RWPE2 (cell line): Measurements from ENCODE around the gene CCDC28B.
A peak's percentile ranks its signal among the peaks of the same experiment; 100 is the strongest.

Experiments used
- ATAC-seq: fragments of 200-7000 bp; cut with Tn5 transposase; 3 replicates; pipeline ENCODE4 v1.9.1; 2021; ENCODE audit warnings: low read depth
- DNase-seq: peaks from one replicate; pipeline ENCODE4 v3.0.0-alpha.2; 2020; ENCODE audit warnings: low spot score
- H3K27ac ChIP-seq: fragments of 450-650 bp; 2 replicates; pipeline ENCODE4 v1.5.1; 2017; ENCODE audit warnings: mild to moderate bottlenecking; ENCODE audit not compliant: poor library complexity, severe bottlenecking
- H3K27me3 ChIP-seq: fragments of 250-450 bp; sonication (Bioruptor Pico); 2 replicates; pipeline ENCODE4 v1.5.1; 2021; ENCODE audit warnings: mild to moderate bottlenecking, moderate library complexity; ENCODE audit not compliant: insufficient read depth, poor library complexity, severe bottlenecking
- H3K36me3 ChIP-seq: fragments of 250-450 bp; sonication (Bioruptor Pico); 2 replicates; pipeline ENCODE4 v1.5.1; 2020; ENCODE audit warnings: low read depth, mild to moderate bottlenecking, moderate library complexity
- H3K4me1 ChIP-seq: fragments of 250-450 bp; sonication (Bioruptor Pico); 2 replicates; pipeline ENCODE4 v1.5.1; 2021; ENCODE audit warnings: mild to moderate bottlenecking, moderate library complexity; ENCODE audit not compliant: insufficient read depth, poor library complexity, severe bottlenecking
- H3K4me3 ChIP-seq: fragments of 250-450 bp; sonication (Bioruptor Pico); 2 replicates; pipeline ENCODE4 v1.5.1; 2021; ENCODE audit warnings: mild to moderate bottlenecking, moderate library complexity; ENCODE audit not compliant: severe bottlenecking
- H3K9me3 ChIP-seq: fragments of 250-450 bp; sonication (Bioruptor Pico); 2 replicates; pipeline ENCODE4 v1.5.1; 2021; ENCODE audit warnings: mild to moderate bottlenecking, moderate library complexity; ENCODE audit not compliant: severe bottlenecking
- CTCF ChIP-seq: fragments of 450-650 bp; IDR thresholded peaks from one replicate; pipeline ENCODE4 v1.5.1; 2017; ENCODE audit warnings: mild to moderate bottlenecking, moderate library complexity; ENCODE audit not compliant: poor library complexity, severe bottlenecking

Gene CCDC28B

GRCh38 chr1:32242341-32242851 is 42.0 kb downstream of the CCDC28B start:
- ATAC-seq: no peak
- TF ChIP-seq CTCF: no peak
- H3K27ac ChIP-seq: no peak overlapping the region
- H3K36me3 ChIP-seq: no peaks in the 10 kb centered on the region
- no peaks in the 10 kb centered on the region for H3K27me3 ChIP-seq
- peaks cover 11% of the 10 kb centered on the region for H3K4me1 ChIP-seq
- DNase-seq: no peak
- no peak overlapping the region for H3K4me3 ChIP-seq
- H3K9me3 ChIP-seq: no peaks in the 10 kb centered on the region

DNA sequence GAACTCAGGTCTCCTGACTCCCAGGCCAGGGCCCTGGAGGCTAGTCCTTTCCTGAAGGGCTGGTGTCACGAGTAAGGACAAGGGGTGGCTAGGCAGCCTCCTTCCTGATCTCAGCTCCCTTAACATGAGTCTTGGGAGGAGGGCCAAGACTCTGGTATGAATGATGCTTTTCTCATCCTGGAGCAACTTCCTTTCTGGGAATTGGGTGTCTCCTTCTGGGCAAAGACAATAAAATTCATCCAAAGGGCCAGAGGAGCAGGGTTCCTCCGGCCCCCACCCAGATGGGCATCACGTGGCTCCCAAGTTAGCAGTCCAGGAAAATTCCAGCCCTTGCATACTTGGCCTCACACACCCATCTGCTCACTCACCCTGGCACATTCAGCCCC is 46.5 kb downstream of the CCDC28B start, which contains the start of gene FAM167B:
TSS of gene FAM167B (plus strand) at position 335 of the 386 bp plus-strand sequence. CDS start 200 bp downstream, outside the sequence.
- ATAC-seq (peak; percentile 31; the same call in 2 of the 3 replicates), DNase-seq (no peak)
- no peaks in the 10 kb centered on the region for H3K9me3 ChIP-seq
- no peaks in the 10 kb centered on the region for H3K36me3 ChIP-seq
- H3K4me1 ChIP-seq: peaks cover 20% of the 10 kb centered on the region
- TF ChIP-seq CTCF: no peak
- no peak within 1 kb of the TSS for H3K4me3 ChIP-seq
- no peaks in the 10 kb centered on the region for H3K27me3 ChIP-seq
- peak within 1 kb of the TSS; percentile 46 for H3K27ac ChIP-seq

DNA sequence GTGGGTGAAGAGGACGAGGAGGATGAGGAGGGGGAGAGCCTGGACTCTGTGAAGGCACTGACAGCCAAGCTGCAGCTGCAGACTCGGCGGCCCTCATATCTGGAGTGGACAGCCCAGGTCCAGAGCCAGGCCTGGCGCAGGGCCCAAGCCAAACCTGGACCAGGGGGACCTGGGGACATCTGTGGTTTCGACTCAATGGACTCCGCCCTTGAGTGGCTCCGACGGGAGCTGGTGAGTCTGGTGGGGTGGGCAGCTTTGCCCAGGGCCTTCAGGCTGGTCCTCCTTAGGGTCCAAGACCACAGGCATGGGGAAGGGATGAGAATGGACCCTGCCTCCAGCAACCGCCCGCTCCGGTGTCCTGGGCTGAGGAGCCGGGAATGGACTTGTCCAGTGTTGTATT is 47.1 kb downstream of the CCDC28B start:
- DNase-seq (no peak), ATAC-seq (no peak)
- H3K4me3 ChIP-seq: no peak overlapping the region
- H3K27ac ChIP-seq: peak overlapping the region; percentile 46
- H3K27me3 ChIP-seq: no peaks in the 10 kb centered on the region
- peaks cover 20% of the 10 kb centered on the region for H3K4me1 ChIP-seq
- no peaks in the 10 kb centered on the region for H3K9me3 ChIP-seq
- no peak for TF ChIP-seq CTCF
- no peaks in the 10 kb centered on the region for H3K36me3 ChIP-seq

DNA sequence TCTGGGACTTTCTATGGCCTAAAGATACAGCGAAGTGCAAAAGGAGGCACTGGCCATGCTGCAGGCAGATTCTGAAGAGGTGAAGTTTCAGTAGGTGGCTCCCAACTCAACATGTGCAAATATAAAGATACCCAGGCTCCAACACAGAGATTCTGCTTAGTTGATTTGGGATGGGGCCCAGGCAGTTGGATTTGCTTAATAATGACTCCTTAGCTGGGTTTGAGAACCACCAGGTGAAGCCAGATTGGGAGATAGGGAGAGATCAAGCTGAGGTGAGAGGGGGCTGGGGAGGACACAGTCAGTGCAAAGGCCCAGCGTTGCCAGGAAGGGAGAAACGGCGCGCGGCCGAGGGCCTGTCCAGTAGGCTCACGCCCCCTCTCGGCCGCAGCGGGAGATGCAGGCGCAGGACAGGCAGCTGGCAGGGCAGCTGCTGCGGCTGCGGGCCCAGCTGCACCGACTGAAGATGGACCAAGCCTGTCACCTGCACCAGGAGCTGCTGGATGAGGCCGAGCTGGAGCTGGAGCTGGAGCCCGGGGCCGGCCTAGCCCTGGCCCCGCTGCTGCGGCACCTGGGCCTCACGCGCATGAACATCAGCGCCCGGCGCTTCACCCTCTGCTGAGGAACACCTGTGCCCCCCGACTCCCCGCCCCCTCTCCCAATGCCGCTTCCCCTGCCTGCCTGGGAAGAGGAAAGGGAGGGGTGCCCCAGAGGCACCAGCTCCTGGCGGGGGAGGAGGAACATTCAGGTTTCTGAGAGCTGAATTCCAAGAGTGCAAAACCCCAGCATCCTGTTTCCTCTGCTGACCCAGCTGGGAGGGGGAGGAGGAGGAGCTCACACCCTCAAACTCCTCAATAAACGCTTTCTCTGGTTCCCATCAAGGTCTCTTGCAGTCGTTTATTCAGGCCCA is 47.8 kb downstream of the CCDC28B start:
- H3K27me3 ChIP-seq: no peaks in the 10 kb centered on the region
- TF ChIP-seq CTCF: peak; percentile 76
- no peak overlapping the region for H3K4me3 ChIP-seq
- H3K36me3 ChIP-seq: no peaks in the 10 kb centered on the region
- ATAC-seq (peak; percentile 53), DNase-seq (peak; percentile 77)
- H3K9me3 ChIP-seq: no peaks in the 10 kb centered on the region
- peak overlapping the region; percentile 46 for H3K27ac ChIP-seq
- peaks cover 20% of the 10 kb centered on the region for H3K4me1 ChIP-seq
